CD14-positive monocyte (primary cell): ENCODE data around the gene BAIAP2L2. TPM values are rescaled to one million over a fixed set of nuclear protein-coding genes. Genes with fewer than 3 reads are reported as not detected.

ENCODE experiments used
- DNase-seq, 3 donors: peaks; one replicate each; pipeline ENCODE4 v3.0.0-alpha.2; 2011 to 2022
- H2AFZ ChIP-seq: 2 replicates; pipeline ENCODE4 v1.6.0; 2012; ENCODE audit warnings: mild to moderate bottlenecking, low read depth, low read length, inconsistent platforms; ENCODE audit not compliant: insufficient read depth, poor library complexity, severe bottlenecking
- H3K27ac ChIP-seq, 2 donors: 1 replicate in 1 of 2; 2 replicates in 1 of 2; pipeline ENCODE4 v1.5.1; 2012 to 2013; ENCODE audit warnings: low read length in 2 of 2, control low read depth in 1 of 2, inconsistent platforms in 1 of 2, low read depth in 1 of 2, mild to moderate bottlenecking in 1 of 2
- H3K27me3 ChIP-seq, 2 donors: one replicate each; pipeline versions ENCODE4 v1.6.0 to v1.6.1; 2011 to 2013; ENCODE audit warnings: low read length in 2 of 2; ENCODE audit not compliant: control insufficient read depth in 2 of 2, insufficient read depth in 2 of 2
- H3K36me3 ChIP-seq, 2 donors: replicated peaks in 1 of 2; 1 replicate in 1 of 2; 2 replicates in 1 of 2; pipeline versions ENCODE4 v1.5.1 to v1.6.1; 2012 to 2013; ENCODE audit warnings: low read length in 2 of 2, control low read depth in 1 of 2, inconsistent platforms in 1 of 2, mild to moderate bottlenecking in 1 of 2; ENCODE audit not compliant: insufficient read depth in 2 of 2, control insufficient read depth in 1 of 2
- H3K4me1 ChIP-seq, 2 donors: 1 replicate in 1 of 2; 2 replicates in 1 of 2; pipeline versions ENCODE4 v1.5.1 to v1.6.1; 2012 to 2013; ENCODE audit warnings: low read length in 2 of 2, control low read depth in 1 of 2, inconsistent platforms in 1 of 2, mild to moderate bottlenecking in 1 of 2, moderate library complexity in 1 of 2; ENCODE audit not compliant: insufficient read depth in 2 of 2, control insufficient read depth in 1 of 2
- H3K4me2 ChIP-seq: replicated peaks from 2 replicates; pipeline ENCODE3; 2012; ENCODE audit warnings: low read length, moderate library complexity, mild to moderate bottlenecking; ENCODE audit not compliant: poor library complexity, severe bottlenecking; ENCODE audit errors: extremely low read depth
- H3K4me3 ChIP-seq, 3 experiments: fragments of 200-600 bp in 1 of 3; sonication (generic) in 1 of 3; replicated peaks in 1 of 3; 1 replicate in 2 of 3; 2 replicates in 1 of 3; pipeline ENCODE4 v1.5.1; 2011 to 2013; ENCODE audit warnings: low read length in 3 of 3, mild to moderate bottlenecking in 3 of 3, control low read depth in 2 of 3, low read depth in 2 of 3, inconsistent platforms in 1 of 3, moderate library complexity in 1 of 3
- H3K79me2 ChIP-seq: 2 replicates; pipeline ENCODE4 v1.6.0; 2012; ENCODE audit warnings: mild to moderate bottlenecking, control low read depth, inconsistent platforms, low read length, moderate library complexity; ENCODE audit not compliant: insufficient read depth
- H3K9ac ChIP-seq: 2 replicates; pipeline ENCODE4 v1.6.0; 2017; ENCODE audit warnings: low read length, mild to moderate bottlenecking; ENCODE audit not compliant: insufficient read depth, poor library complexity, severe bottlenecking
- H3K9me3 ChIP-seq, 2 donors: replicated peaks in 1 of 2; 1 replicate in 1 of 2; 2 replicates in 1 of 2; pipeline versions ENCODE4 v1.5.1 to v1.6.1; 2012 to 2013; ENCODE audit warnings: low read length in 2 of 2, control low read depth in 1 of 2; ENCODE audit not compliant: control insufficient read depth in 1 of 2, insufficient read depth in 1 of 2
- H4K20me1 ChIP-seq: 2 replicates; pipeline ENCODE4 v1.6.0; 2012; ENCODE audit warnings: mild to moderate bottlenecking, low read length, control low read depth, moderate library complexity; ENCODE audit not compliant: insufficient read depth
- H3K27ac Mint-ChIP-seq, 7 donors: one replicate each; pipeline ENCODE4 v1.8.0; 2020; ENCODE audit warnings: mild to moderate bottlenecking in 7 of 7, mixed read lengths in 7 of 7, moderate library complexity in 6 of 7, inconsistent platforms in 2 of 7
- H3K27me3 Mint-ChIP-seq, 3 donors: one replicate each; pipeline ENCODE4 v1.8.0; 2021 to 2022; ENCODE audit warnings: low read depth in 3 of 3, mild to moderate bottlenecking in 3 of 3, mixed read lengths in 3 of 3, moderate library complexity in 3 of 3, inconsistent platforms in 1 of 3
- H3K36me3 Mint-ChIP-seq, 2 donors: one replicate each; pipeline ENCODE4 v1.8.0; 2020; ENCODE audit warnings: mixed read lengths in 2 of 2, inconsistent platforms in 1 of 2, mild to moderate bottlenecking in 1 of 2
- H3K4me1 Mint-ChIP-seq: one replicate; pipeline ENCODE4 v1.8.0; 2020; ENCODE audit warnings: mild to moderate bottlenecking, mixed read lengths
- H3K4me3 Mint-ChIP-seq, 2 donors: one replicate each; pipeline ENCODE4 v1.8.0; 2020; ENCODE audit warnings: mild to moderate bottlenecking in 2 of 2, mixed read lengths in 2 of 2, moderate library complexity in 1 of 2
- H3K9me3 Mint-ChIP-seq, 7 donors: one replicate each; pipeline ENCODE4 v1.8.0; 2020 to 2022; ENCODE audit warnings: mixed read lengths in 7 of 7, mild to moderate bottlenecking in 6 of 7, moderate library complexity in 6 of 7, inconsistent platforms in 2 of 7
- CTCF ChIP-seq: fragments of 200-600 bp; IDR thresholded peaks from one replicate; pipeline ENCODE4 v1.8.0; 2022; ENCODE audit warnings: antibody characterized with exemption, mild to moderate bottlenecking
- WGBS: methylation state at CpG from one replicate; pipeline ENCODE4 v1.1.5; 2013; ENCODE audit warnings: missing lambda C conversion rate; ENCODE audit not compliant: insufficient coverage; 5-methylcytosine and 5-hydroxymethylcytosine counted together
- intact Hi-C, 2 donors: fragments of 100-400 bp; cut with micrococcal nuclease; formaldehyde crosslinking; loops; one replicate each; pipeline versions ENCODE4 v1.15.0 to v1.15.1; 2023
- polyA plus RNA-seq, 3 donors: library from polyadenylated mRNA; depleted of rRNA in 1 of 3; unstranded in 2 of 3; stranded (reverse) in 1 of 3; fragments of 300-500 nt in 2 of 3; fragments of >200 nt in 1 of 3; fragmentation: Illumina TruSeq in 2 of 3; gene quantifications; 1 replicate in 2 of 3; 2 replicates in 1 of 3; pipeline ENCODE4 v1.2.3, GENCODE V29; 2012 to 2021

The BAIAP2L2 gene
- polyA plus RNA-seq, 3 donors = 0.11 TPM; not detected in 2

DNA sequence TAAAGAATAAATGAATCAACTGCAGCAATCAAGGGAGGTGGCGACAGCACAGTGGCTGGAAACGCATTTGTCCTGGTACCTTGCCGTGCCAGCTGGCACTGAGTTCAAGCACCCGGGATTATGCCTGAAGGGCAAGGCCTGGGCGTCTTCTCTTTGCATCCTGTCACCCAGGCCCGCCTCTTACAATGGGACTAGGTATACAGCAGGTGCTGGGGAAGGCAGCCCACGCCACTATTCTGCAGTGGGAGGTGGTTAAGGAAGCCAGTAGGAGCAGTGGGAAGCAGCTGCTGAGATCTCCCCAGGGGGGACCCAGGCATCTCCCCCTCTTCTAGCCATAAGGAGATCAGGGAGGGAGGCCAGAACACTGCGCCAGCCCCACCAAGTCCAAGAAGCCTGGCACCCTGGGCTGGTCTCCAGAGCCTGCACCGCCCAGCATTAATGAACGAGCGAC, 15.3 kb upstream of the BAIAP2L2 start:
- Histone ChIP-seq H3K9ac (no peak overlapping the region), H3K4me3 (no peak overlapping the region), H3K27me3 (no peaks in the 10 kb centered on the region), H2AFZ (no peak overlapping the region), H3K9me3 (no peaks in the 10 kb centered on the region), H3K4me2 (no peak overlapping the region), H4K20me1 (no peaks in the 10 kb centered on the region), H3K4me1 (no peaks in the 10 kb centered on the region), H3K79me2 (no peaks in the 10 kb centered on the region), H3K36me3 (no peaks in the 10 kb centered on the region), H3K27ac (no peak overlapping the region)
- Mint-ChIP-seq H3K27ac (no peak overlapping the region), H3K36me3 (peaks cover 3 to 7% of the 10 kb centered on the region in 2 donors), H3K27me3 (peaks cover 0 to 4% (median 0%) of the 10 kb centered on the region in 3 donors), H3K4me1 (no peaks in the 10 kb centered on the region), H3K9me3 (peaks cover 0 to 3% (median 0%) of the 10 kb centered on the region in 7 donors), H3K4me3 (no peak overlapping the region)
- WGBS = 100% methylated on average over 6 of the region's 11 CpGs
- intact Hi-C loops = no loop called here
- no peak for TF ChIP-seq CTCF
- no peak for DNase-seq

DNA sequence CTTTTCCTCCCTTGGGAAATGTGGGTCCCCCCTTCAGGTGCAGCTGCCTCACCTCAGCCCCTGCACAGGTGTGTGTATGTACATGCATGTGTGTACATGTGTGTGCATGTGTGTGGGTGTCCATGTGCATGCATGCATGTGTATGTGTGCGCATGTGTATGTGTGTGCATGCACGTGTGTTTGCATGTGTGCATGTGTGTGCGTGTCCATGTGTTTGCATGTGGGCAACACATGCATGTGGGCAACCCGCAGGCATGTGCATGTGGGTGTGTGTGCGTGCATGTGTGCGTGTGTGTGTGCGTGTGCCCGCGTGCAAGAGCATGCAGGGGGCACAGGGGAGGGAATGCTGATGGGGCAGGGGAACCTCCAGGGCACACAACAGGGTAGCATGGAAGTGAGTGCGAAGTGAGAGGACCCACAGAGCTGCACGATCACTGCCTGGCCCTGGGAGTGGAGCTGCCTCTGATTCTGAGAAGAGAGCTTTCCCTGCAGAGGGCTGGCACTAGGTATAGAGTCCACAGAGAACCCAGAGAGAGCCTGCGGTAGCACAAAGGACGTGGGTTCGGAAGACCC, 14.6 kb upstream of the BAIAP2L2 start:
- Histone ChIP-seq H3K79me2 (no peaks in the 10 kb centered on the region), H3K27me3 (no peaks in the 10 kb centered on the region), H3K4me2 (no peak overlapping the region), H3K9ac (no peak overlapping the region), H3K4me3 (no peak overlapping the region), H3K4me1 (no peaks in the 10 kb centered on the region), H3K9me3 (no peaks in the 10 kb centered on the region), H4K20me1 (no peaks in the 10 kb centered on the region), H3K27ac (no peak overlapping the region), H3K36me3 (no peaks in the 10 kb centered on the region), H2AFZ (no peak overlapping the region)
- Mint-ChIP-seq H3K27ac (no peak overlapping the region), H3K27me3 (peaks cover 0 to 4% (median 0%) of the 10 kb centered on the region in 3 donors), H3K4me3 (no peak overlapping the region), H3K4me1 (no peaks in the 10 kb centered on the region), H3K9me3 (peaks cover 0 to 3% (median 0%) of the 10 kb centered on the region in 7 donors), H3K36me3 (peaks cover 3 to 7% of the 10 kb centered on the region in 2 donors)
- no peak for DNase-seq
- TF ChIP-seq CTCF = no peak
- intact Hi-C loops = no loop called here
- WGBS = 98% methylated on average over 14 of the region's 14 CpGs
